GM23338 (cell line): ENCODE results near the gene NUSAP1. TPM values are rescaled to one million over a fixed set of nuclear protein-coding genes. Genes with fewer than 3 reads are reported as not detected.

Experiments
- ATAC-seq: fragments of 200-7000 bp; cut with Tn5 transposase; 3 replicates; pipeline ENCODE4 v1.9.1; 2020
- DNase-seq: peaks from one replicate; pipeline ENCODE4 v3.0.0-alpha.2; 2015; ENCODE audit warnings: low spot score
- H2AFZ ChIP-seq: fragments of 200-600 bp; sonication (generic); 2 replicates; pipeline ENCODE4 v1.8.0; 2016; ENCODE audit warnings: antibody characterized with exemption, mild to moderate bottlenecking, moderate library complexity
- H3F3A ChIP-seq: fragments of 200-600 bp; sonication (generic); replicated peaks from 2 replicates; pipeline ENCODE4 v1.8.0; 2017; ENCODE audit warnings: antibody characterized with exemption, mixed run types, low read depth
- H3K27ac ChIP-seq: fragments of 200-600 bp; sonication (generic); 2 replicates; pipeline ENCODE4 v1.6.1; 2016; ENCODE audit warnings: low read depth
- H3K27me3 ChIP-seq: fragments of 200-600 bp; sonication (generic); 2 replicates; pipeline ENCODE4 v1.8.0; 2016; ENCODE audit warnings: mild to moderate bottlenecking, mixed run types, moderate library complexity; ENCODE audit not compliant: insufficient read depth
- H3K36me3 ChIP-seq: fragments of 200-600 bp; sonication (generic); 2 replicates; pipeline ENCODE4 v1.8.0; 2016; ENCODE audit warnings: mild to moderate bottlenecking; ENCODE audit not compliant: insufficient read depth
- H3K4me1 ChIP-seq: fragments of 200-600 bp; sonication (generic); 2 replicates; pipeline ENCODE4 v1.8.0; 2016; ENCODE audit warnings: mild to moderate bottlenecking, moderate library complexity; ENCODE audit not compliant: insufficient read depth
- H3K4me2 ChIP-seq: fragments of 200-600 bp; sonication (generic); 2 replicates; pipeline ENCODE4 v1.7.1; 2017; ENCODE audit warnings: mixed run types
- H3K4me3 ChIP-seq: fragments of 200-600 bp; sonication (generic); 2 replicates; pipeline ENCODE4 v1.6.1; 2016; ENCODE audit warnings: mixed run types
- H3K79me2 ChIP-seq: fragments of 200-600 bp; sonication (generic); replicated peaks from 2 replicates; pipeline ENCODE4 v1.8.0; 2017; ENCODE audit warnings: mild to moderate bottlenecking; ENCODE audit not compliant: insufficient read depth
- H3K9me2 ChIP-seq: fragments of 200-600 bp; sonication (generic); 2 replicates; pipeline ENCODE4 v1.8.0; 2017; ENCODE audit not compliant: insufficient read depth
- H4K20me1 ChIP-seq: fragments of 200-600 bp; sonication (generic); replicated peaks from 2 replicates; pipeline ENCODE4 v1.8.0; 2017; ENCODE audit warnings: mild to moderate bottlenecking; ENCODE audit not compliant: insufficient read depth
- H3K27ac Mint-ChIP-seq: 2 replicates; pipeline ENCODE4 v1.8.0; 2020; ENCODE audit warnings: inconsistent platforms, mild to moderate bottlenecking, moderate library complexity, mixed read lengths
- H3K27me3 Mint-ChIP-seq: 3 replicates; pipeline ENCODE4 v1.8.0; 2022; ENCODE audit warnings: low read depth, mild to moderate bottlenecking, moderate library complexity, mixed read lengths, inconsistent platforms; ENCODE audit not compliant: insufficient read depth, poor library complexity
- H3K36me3 Mint-ChIP-seq: 3 replicates; pipeline ENCODE4 v1.8.0; 2021; ENCODE audit warnings: low read depth, mild to moderate bottlenecking, inconsistent platforms, moderate library complexity, mixed read lengths
- H3K4me1 Mint-ChIP-seq: 3 replicates; pipeline ENCODE4 v1.8.0; 2020; ENCODE audit warnings: mild to moderate bottlenecking, inconsistent platforms, mixed read lengths
- H3K4me3 Mint-ChIP-seq: 3 replicates; pipeline ENCODE4 v1.8.0; 2021; ENCODE audit warnings: moderate library complexity, mild to moderate bottlenecking, inconsistent platforms, mixed read lengths
- H3K9me3 Mint-ChIP-seq: 3 replicates; pipeline ENCODE4 v1.8.0; 2020; ENCODE audit warnings: moderate library complexity, mild to moderate bottlenecking, inconsistent platforms, mixed read lengths
- CREB1 ChIP-seq: fragments of 250-450 bp; sonication (Bioruptor Pico); IDR thresholded peaks from 2 replicates; pipeline ENCODE4 v1.5.0; 2020; ENCODE audit warnings: low read depth, mild to moderate bottlenecking, moderate library complexity
- EZH2phosphoT487 ChIP-seq: fragments of 200-600 bp; sonication (generic); IDR thresholded peaks from one replicate; pipeline ENCODE4 v1.8.1; 2018; ENCODE audit warnings: antibody characterized with exemption; ENCODE audit not compliant: unreplicated experiment
- JUNB ChIP-seq: IDR thresholded peaks from one replicate; pipeline ENCODE4 v1.6.1; 2016; ENCODE audit warnings: antibody characterized with exemption; ENCODE audit not compliant: unreplicated experiment
- NANOG ChIP-seq: IDR thresholded peaks from 2 replicates; pipeline ENCODE4 v1.6.1; 2016; ENCODE audit warnings: antibody characterized with exemption, borderline replicate concordance
- POLR2AphosphoS5 ChIP-seq: IDR thresholded peaks from 2 replicates; pipeline ENCODE4 v1.6.1; 2016; ENCODE audit warnings: antibody characterized with exemption, low read depth
- STAT1 ChIP-seq: IDR thresholded peaks from one replicate; pipeline ENCODE4 v1.6.1; 2016; ENCODE audit warnings: antibody characterized with exemption; ENCODE audit not compliant: unreplicated experiment
- ZNF114 ChIP-seq: fragments of 250-450 bp; sonication (Bioruptor Pico); IDR thresholded peaks from 2 replicates; pipeline ENCODE4 v1.5.0; 2020; ENCODE audit warnings: mild to moderate bottlenecking, moderate library complexity
- ZNF331 ChIP-seq: fragments of 250-450 bp; sonication (Bioruptor Pico); IDR thresholded peaks from 2 replicates; pipeline ENCODE4 v1.5.0; 2020; ENCODE audit warnings: low read depth, mild to moderate bottlenecking, moderate library complexity
- polyA plus RNA-seq: library from polyadenylated mRNA; unstranded; fragments of >200 nt; fragmentation: Nextera tagmentation; extraction: Ambion mirVana; gene quantifications from 2 replicates; pipeline ENCODE4 v1.2.1, GENCODE V29; 2016
- total RNA-seq: library from RNA; depleted of rRNA; stranded (reverse); fragments of >200 nt; shearing (Covaris generic); gene quantifications from 2 replicates; pipeline ENCODE4 v1.2.3, GENCODE V29; 2014
- TF ChIP-seq, protein P1 (sequence below): IDR thresholded peaks from one replicate; pipeline ENCODE4 v1.6.1; 2018; ENCODE audit warnings: antibody characterized with exemption; ENCODE audit not compliant: unreplicated experiment
- TF ChIP-seq, protein P2 (sequence below): IDR thresholded peaks from 2 replicates; pipeline ENCODE4 v1.6.1; 2016; ENCODE audit warnings: antibody characterized with exemption

The NUSAP1 gene
- total and polyA plus RNA-seq, 2 experiments from 2014 or later = 126 to 272 TPM

DNA sequence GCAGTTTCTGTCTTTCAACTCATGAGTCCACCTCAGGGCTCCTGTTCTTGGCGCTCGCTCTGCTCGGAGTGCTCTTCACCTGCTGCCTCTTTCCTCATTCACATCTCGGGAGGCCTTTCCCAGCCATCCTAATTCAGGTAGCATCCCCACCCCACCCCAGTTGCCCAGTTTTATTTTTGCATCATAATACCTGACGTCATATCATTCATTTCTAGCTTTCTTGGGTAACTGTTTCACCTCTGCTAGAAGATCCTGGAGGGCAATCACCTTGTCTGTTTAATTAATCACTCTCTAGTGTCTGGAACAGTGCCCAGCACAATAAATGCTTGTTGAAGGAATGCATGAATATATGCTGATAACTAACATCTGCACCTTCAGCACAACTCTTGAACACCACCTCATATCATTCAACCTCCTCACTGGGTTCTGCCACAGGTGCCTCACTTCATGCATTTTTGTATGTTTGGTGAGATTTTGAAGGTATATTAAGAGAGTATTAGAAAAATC is 7.6 kb downstream of the NUSAP1 start:
- H3K27ac Mint-ChIP-seq = no peak overlapping the region
- peaks cover 5% of the 10 kb centered on the region for H3K27me3 Mint-ChIP-seq
- no peaks in the 10 kb centered on the region for H3F3A ChIP-seq
- H3K36me3 Mint-ChIP-seq = peaks cover 67% of the 10 kb centered on the region
- TF ChIP-seq EZH2phosphoT487 = no peak
- no peak for TF ChIP-seq STAT1
- TF ChIP-seq JUNB = no peak
- TF ChIP-seq, protein P1, sequence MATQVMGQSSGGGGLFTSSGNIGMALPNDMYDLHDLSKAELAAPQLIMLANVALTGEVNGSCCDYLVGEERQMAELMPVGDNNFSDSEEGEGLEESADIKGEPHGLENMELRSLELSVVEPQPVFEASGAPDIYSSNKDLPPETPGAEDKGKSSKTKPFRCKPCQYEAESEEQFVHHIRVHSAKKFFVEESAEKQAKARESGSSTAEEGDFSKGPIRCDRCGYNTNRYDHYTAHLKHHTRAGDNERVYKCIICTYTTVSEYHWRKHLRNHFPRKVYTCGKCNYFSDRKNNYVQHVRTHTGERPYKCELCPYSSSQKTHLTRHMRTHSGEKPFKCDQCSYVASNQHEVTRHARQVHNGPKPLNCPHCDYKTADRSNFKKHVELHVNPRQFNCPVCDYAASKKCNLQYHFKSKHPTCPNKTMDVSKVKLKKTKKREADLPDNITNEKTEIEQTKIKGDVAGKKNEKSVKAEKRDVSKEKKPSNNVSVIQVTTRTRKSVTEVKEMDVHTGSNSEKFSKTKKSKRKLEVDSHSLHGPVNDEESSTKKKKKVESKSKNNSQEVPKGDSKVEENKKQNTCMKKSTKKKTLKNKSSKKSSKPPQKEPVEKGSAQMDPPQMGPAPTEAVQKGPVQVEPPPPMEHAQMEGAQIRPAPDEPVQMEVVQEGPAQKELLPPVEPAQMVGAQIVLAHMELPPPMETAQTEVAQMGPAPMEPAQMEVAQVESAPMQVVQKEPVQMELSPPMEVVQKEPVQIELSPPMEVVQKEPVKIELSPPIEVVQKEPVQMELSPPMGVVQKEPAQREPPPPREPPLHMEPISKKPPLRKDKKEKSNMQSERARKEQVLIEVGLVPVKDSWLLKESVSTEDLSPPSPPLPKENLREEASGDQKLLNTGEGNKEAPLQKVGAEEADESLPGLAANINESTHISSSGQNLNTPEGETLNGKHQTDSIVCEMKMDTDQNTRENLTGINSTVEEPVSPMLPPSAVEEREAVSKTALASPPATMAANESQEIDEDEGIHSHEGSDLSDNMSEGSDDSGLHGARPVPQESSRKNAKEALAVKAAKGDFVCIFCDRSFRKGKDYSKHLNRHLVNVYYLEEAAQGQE = no peak
- no peak for TF ChIP-seq POLR2AphosphoS5
- H2AFZ ChIP-seq = no peak overlapping the region
- peaks cover 72% of the 10 kb centered on the region for H3K79me2 ChIP-seq
- no peak overlapping the region for H3K4me3 ChIP-seq
- H4K20me1 ChIP-seq = peaks cover 22% of the 10 kb centered on the region
- DNase-seq (no peak), ATAC-seq (no peak)
- H3K27ac ChIP-seq = no peak overlapping the region
- H3K36me3 ChIP-seq = peaks cover 51% of the 10 kb centered on the region
- no peaks in the 10 kb centered on the region for H3K9me2 ChIP-seq
- no peaks in the 10 kb centered on the region for H3K9me3 Mint-ChIP-seq
- H3K27me3 ChIP-seq = no peaks in the 10 kb centered on the region
- H3K4me2 ChIP-seq = no peak overlapping the region
- H3K4me1 Mint-ChIP-seq = no peaks in the 10 kb centered on the region
- H3K4me3 Mint-ChIP-seq = no peak overlapping the region
- no peaks in the 10 kb centered on the region for H3K4me1 ChIP-seq

DNA sequence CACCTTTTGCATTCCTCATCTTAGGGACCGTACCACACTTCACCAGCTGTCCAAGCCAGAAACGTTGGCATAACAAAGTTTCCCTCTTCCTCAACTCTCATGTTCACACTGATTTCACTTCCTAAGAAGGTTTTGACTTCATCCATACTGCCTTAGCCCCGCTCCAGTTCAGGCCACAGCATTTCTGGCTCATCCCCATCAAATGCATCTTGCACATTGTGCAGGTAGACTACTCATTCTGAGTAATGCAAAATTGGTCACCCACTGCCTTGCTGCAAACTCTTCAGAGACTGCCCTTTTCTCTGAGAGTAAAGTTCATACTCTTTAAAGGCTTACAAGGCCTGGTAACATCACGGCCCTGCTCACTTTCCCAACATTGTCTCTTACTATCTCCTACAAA is 8.8 kb downstream of the NUSAP1 start:
- no peak for DNase-seq
- H3K4me2 ChIP-seq = no peak overlapping the region
- no peaks in the 10 kb centered on the region for H3K9me2 ChIP-seq
- no peak overlapping the region for H3K4me3 ChIP-seq
- ATAC-seq = no peak
- Mint-ChIP-seq H3K27ac (no peak overlapping the region), H3K9me3 (no peaks in the 10 kb centered on the region), H3K4me3 (no peak overlapping the region), H3K36me3 (peaks cover 79% of the 10 kb centered on the region), H3K27me3 (peaks cover 3% of the 10 kb centered on the region), H3K4me1 (no peaks in the 10 kb centered on the region)
- peaks cover 65% of the 10 kb centered on the region for H3K79me2 ChIP-seq
- H4K20me1 ChIP-seq = peaks cover 19% of the 10 kb centered on the region
- no peak overlapping the region for H3K27ac ChIP-seq
- H3F3A ChIP-seq = no peaks in the 10 kb centered on the region
- H3K4me1 ChIP-seq = no peaks in the 10 kb centered on the region
- peaks cover 60% of the 10 kb centered on the region for H3K36me3 ChIP-seq
- H2AFZ ChIP-seq = no peak overlapping the region
- no peaks in the 10 kb centered on the region for H3K27me3 ChIP-seq
- TF ChIP-seq CREB1 (CRISPR knock-in tag) (no peak), ZNF331 (CRISPR knock-in tag) (no peak), EZH2phosphoT487 (no peak), JUNB (no peak), ZNF114 (no peak), STAT1 (no peak), NANOG (no peak), POLR2AphosphoS5 (no peak)
- TF ChIP-seq, protein P2, sequence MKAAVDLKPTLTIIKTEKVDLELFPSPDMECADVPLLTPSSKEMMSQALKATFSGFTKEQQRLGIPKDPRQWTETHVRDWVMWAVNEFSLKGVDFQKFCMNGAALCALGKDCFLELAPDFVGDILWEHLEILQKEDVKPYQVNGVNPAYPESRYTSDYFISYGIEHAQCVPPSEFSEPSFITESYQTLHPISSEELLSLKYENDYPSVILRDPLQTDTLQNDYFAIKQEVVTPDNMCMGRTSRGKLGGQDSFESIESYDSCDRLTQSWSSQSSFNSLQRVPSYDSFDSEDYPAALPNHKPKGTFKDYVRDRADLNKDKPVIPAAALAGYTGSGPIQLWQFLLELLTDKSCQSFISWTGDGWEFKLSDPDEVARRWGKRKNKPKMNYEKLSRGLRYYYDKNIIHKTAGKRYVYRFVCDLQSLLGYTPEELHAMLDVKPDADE = no peak
- TF ChIP-seq, protein P1 = no peak
